ENCODE results near the gene ADARB1. TPM values are rescaled to one million over a fixed set of nuclear protein-coding genes. Genes with fewer than 3 reads are reported as not detected.

Gene ADARB1
- total and polyA plus RNA-seq, 8 donors: 3.2 to 33.9 (median 9.4) TPM

- Histone ChIP-seq H3K27me3 (peaks cover 0 to 41% (median 9%) of the 10 kb centered on the region in 3 donors), H3K27ac (no peak overlapping the region), H3K4me3 (no peak overlapping the region), H3K36me3 (no peaks in the 10 kb centered on the region), H3K4me1 (peaks cover 7 to 12% (median 9%) of the 10 kb centered on the region in 4 donors), H3K9me3 (peaks cover 0 to 26% (median 25%) of the 10 kb centered on the region in 4 donors)
- DNase-seq: no peak
- WGBS, 5 donors: 78 to 83% (median 81%) methylated on average over 18 to 20 of the region's 20 CpGs
- TF ChIP-seq POLR2AphosphoS5 (IDR thresholded peaks at IDR 0.05): no peak
- TF ChIP-seq POLR2A (IDR thresholded peaks at IDR 0.05): no peak
- TF ChIP-seq, protein P1, sequence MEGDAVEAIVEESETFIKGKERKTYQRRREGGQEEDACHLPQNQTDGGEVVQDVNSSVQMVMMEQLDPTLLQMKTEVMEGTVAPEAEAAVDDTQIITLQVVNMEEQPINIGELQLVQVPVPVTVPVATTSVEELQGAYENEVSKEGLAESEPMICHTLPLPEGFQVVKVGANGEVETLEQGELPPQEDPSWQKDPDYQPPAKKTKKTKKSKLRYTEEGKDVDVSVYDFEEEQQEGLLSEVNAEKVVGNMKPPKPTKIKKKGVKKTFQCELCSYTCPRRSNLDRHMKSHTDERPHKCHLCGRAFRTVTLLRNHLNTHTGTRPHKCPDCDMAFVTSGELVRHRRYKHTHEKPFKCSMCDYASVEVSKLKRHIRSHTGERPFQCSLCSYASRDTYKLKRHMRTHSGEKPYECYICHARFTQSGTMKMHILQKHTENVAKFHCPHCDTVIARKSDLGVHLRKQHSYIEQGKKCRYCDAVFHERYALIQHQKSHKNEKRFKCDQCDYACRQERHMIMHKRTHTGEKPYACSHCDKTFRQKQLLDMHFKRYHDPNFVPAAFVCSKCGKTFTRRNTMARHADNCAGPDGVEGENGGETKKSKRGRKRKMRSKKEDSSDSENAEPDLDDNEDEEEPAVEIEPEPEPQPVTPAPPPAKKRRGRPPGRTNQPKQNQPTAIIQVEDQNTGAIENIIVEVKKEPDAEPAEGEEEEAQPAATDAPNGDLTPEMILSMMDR (IDR thresholded peaks at IDR 0.05): no peak
- TF ChIP-seq EP300 (IDR thresholded peaks at IDR 0.05): no peak
- intact Hi-C loops (cut with DNase I; ENCODE audit: low total_unique reads): no loop called here
These were observed 172.3 kb downstream of the ADARB1 start for GRCh38 chr21:45246386-45247320.

- WGBS, 5 donors: 34 to 51% (median 37%) methylated on average over 13 of the region's 13 CpGs
- Histone ChIP-seq H3K9me3 (peaks cover 0 to 10% (median 9%) of the 10 kb centered on the region in 4 donors), H3K4me1 (peaks cover 7 to 12% (median 9%) of the 10 kb centered on the region in 4 donors), H3K27me3 (peaks cover 0 to 48% (median 9%) of the 10 kb centered on the region in 3 donors), H3K4me3 (peak overlapping the region; percentile 15 to 30 (median 17)), H3K27ac (no peak overlapping the region), H3K36me3 (no peaks in the 10 kb centered on the region)
- TF ChIP-seq POLR2A (IDR thresholded peaks at IDR 0.05): no peak
- no peak for TF ChIP-seq POLR2AphosphoS5 (IDR thresholded peaks at IDR 0.05)
- TF ChIP-seq EP300 (IDR thresholded peaks at IDR 0.05): no peak
- TF ChIP-seq, protein P1 (IDR thresholded peaks at IDR 0.05): no peak
- DNase-seq: no peak
- intact Hi-C loops (cut with DNase I; ENCODE audit: low total_unique reads): no loop called here
These were observed 174.0 kb downstream of the ADARB1 start for GRCh38 chr21:45248301-45248892.

DNA sequence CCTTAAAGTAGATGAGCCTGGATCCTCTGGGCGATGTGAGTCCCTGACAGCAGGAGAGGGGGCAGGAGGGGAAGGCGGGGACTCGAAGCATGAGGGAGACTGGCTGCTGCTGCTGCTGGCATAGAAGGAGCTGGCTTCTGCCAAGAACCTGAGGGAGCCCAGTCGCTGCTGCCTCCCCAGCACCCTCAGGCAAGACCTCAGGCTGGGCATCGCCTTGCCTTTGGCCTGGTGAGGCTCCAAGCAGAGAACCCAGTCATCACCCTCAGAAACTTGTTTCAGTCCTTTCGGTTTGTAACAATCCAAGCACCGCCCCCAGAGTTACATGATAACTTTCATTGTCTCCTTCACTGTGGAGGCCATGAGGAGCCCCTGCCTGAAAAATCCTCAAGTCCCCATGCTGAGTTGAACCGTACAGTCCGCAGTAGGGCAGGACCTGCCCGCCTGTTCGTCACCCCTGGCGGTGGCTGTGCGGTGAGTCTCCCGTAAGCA lies 174.6 kb downstream of the ADARB1 start:
- DNase-seq: peak in 1 of 2 donors; percentile 45
- WGBS, 5 donors: 32 to 40% (median 37%) methylated on average over 12 to 14 of the region's 14 CpGs
- intact Hi-C loops (cut with DNase I; ENCODE audit: low total_unique reads): no loop called here
- peaks cover 0 to 53% (median 11%) of the 10 kb centered on the region in 3 donors for H3K27me3 ChIP-seq
- H3K27ac ChIP-seq: no peak overlapping the region
- peaks cover 7 to 12% (median 9%) of the 10 kb centered on the region in 4 donors for H3K4me1 ChIP-seq
- H3K4me3 ChIP-seq: peak overlapping the region; percentile 15 to 30 (median 17)
- H3K36me3 ChIP-seq: no peaks in the 10 kb centered on the region
- H3K9me3 ChIP-seq: peaks cover 0 to 5% (median 4%) of the 10 kb centered on the region in 4 donors
- TF ChIP-seq POLR2AphosphoS5 (IDR thresholded peaks at IDR 0.05) (no peak), POLR2A (IDR thresholded peaks at IDR 0.05) (no peak), EP300 (IDR thresholded peaks at IDR 0.05) (no peak)
- TF ChIP-seq, protein P1 (IDR thresholded peaks at IDR 0.05): no peak

DNA sequence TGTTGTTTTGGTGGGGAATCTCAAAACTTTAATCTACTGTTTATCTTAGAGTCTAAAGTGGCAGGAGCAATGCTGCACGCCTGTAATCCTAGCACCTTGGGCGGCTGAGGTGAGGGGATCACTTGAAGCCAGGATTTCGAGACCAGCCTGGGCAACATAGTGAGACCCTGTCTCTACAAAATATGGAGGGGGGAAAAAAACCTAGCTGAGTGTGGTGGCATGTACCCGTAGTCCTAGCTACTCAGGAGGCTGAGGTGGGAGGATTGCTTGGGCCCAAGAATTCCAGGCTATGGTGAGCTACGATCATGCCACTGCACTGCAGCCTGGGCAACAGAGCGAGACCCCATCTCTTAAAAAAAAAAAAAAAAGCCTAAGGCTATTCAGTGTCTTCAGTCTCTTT lies 175.2 kb downstream of the ADARB1 start:
- 84 to 93% (median 92%) methylated on average over 6 of the region's 6 CpGs for WGBS, 5 donors
- Histone ChIP-seq H3K9me3 (no peaks in the 10 kb centered on the region), H3K36me3 (no peaks in the 10 kb centered on the region), H3K4me3 (no peak overlapping the region), H3K27me3 (peaks cover 0 to 58% (median 18%) of the 10 kb centered on the region in 3 donors), H3K4me1 (peaks cover 7 to 12% (median 9%) of the 10 kb centered on the region in 4 donors), H3K27ac (no peak overlapping the region)
- TF ChIP-seq, protein P1 (IDR thresholded peaks at IDR 0.05): no peak
- TF ChIP-seq EP300 (IDR thresholded peaks at IDR 0.05) (no peak), POLR2A (IDR thresholded peaks at IDR 0.05) (no peak), POLR2AphosphoS5 (IDR thresholded peaks at IDR 0.05) (no peak)
- DNase-seq: no peak
- intact Hi-C loops (cut with DNase I; ENCODE audit: low total_unique reads): no loop called here

All from stomach (tissue), 9 donors.